Measurements from ENCODE around the gene GALNTL6.

GALNTL6 gene

DNA sequence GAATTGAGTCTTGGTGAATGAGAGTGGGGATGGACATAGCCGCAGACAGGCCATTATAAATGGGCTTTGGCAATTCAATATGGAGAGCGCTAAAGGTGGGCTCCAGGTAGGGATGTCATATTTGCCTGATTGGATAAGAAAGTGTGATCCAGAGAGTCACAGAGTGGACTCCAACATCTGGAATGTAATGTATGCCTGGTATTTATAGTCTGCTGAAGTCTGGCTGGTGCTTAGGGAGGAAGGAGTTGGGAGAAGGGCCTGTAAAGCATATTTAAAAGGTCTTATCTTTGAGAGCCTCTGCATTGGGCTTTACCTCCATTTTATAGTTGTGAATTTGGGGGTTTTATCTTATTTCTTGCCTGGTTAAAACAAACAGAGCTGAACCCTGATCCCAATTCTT lies 153.2 kb downstream of the GALNTL6 start:
- TF ChIP-seq, protein P1, sequence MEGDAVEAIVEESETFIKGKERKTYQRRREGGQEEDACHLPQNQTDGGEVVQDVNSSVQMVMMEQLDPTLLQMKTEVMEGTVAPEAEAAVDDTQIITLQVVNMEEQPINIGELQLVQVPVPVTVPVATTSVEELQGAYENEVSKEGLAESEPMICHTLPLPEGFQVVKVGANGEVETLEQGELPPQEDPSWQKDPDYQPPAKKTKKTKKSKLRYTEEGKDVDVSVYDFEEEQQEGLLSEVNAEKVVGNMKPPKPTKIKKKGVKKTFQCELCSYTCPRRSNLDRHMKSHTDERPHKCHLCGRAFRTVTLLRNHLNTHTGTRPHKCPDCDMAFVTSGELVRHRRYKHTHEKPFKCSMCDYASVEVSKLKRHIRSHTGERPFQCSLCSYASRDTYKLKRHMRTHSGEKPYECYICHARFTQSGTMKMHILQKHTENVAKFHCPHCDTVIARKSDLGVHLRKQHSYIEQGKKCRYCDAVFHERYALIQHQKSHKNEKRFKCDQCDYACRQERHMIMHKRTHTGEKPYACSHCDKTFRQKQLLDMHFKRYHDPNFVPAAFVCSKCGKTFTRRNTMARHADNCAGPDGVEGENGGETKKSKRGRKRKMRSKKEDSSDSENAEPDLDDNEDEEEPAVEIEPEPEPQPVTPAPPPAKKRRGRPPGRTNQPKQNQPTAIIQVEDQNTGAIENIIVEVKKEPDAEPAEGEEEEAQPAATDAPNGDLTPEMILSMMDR (conservative IDR thresholded peaks at IDR 0.05; ENCODE audit: control insufficient read depth, insufficient read depth, low read depth, low read length): no peak
- no peak for DNase-seq (ENCODE audit: low read depth)
- H3K4me3 ChIP-seq (ENCODE audit: control insufficient read depth, low read depth, low read length): no peak overlapping the region

DNA sequence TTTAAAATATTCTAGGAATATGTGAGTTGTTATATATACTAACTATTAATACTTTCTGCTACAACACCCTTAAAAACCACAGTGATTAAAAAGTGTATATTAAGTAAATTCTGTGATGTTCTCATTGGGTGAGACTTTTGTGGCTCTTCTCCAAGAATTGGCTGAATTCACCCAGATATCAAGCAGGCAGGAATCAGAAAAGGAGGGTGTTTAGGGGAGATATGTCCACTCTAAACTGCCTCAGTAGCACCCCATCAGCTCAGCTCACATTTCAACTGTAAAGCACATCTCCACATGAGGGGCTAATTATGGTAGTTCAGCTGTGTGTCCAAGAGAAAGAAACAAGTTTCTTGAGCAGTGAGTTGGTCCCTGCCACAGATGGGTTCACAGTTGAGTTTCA lies 165.0 kb downstream of the GALNTL6 start:
- no peak for DNase-seq (ENCODE audit: low read depth)
- no peak overlapping the region for H3K4me3 ChIP-seq (ENCODE audit: control insufficient read depth, low read depth, low read length)
- TF ChIP-seq, protein P1 (conservative IDR thresholded peaks at IDR 0.05; ENCODE audit: control insufficient read depth, insufficient read depth, low read depth, low read length): no peak

DNA sequence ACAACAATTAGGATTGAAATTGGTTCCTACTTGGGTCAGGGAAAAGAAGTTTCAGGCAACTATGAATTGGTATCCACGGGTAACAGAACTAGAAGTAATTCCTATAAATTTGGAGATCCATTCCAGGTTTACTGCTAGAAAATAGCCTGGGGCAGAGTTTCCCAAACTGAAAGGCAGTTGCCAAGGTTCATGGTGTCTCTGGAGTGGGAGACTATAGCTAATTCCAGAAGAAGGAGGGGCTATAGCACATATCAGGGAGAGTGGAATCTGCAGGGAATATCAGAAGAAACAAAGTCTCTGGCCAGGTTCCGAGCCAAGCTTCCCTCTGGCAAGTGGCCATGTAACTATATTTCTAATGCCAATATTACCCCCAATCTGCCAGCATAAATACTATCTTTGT lies 166.3 kb downstream of the GALNTL6 start:
- no peak for DNase-seq (ENCODE audit: low read depth)
- TF ChIP-seq, protein P1 (conservative IDR thresholded peaks at IDR 0.05; ENCODE audit: control insufficient read depth, insufficient read depth, low read depth, low read length): no peak
- H3K4me3 ChIP-seq (ENCODE audit: control insufficient read depth, low read depth, low read length): no peak overlapping the region

DNA sequence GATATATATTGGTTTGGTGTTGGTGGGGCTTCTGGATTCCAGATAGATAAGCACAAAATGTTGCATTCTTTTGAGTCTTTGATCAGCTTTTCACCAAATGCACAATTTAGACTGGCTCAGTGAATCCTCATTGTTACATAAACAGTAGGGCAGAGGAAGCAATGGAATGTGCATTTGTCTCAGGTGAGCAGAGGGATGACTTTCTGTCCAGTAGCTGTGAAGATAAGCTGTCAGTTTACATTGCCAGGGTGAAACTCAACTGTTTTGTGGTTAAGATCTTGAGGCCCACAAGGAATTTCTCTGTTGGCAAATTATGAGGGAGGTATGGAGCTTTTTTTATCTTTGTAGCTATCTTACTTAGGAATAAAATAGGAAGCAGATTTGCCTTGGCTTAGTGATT lies 168.0 kb downstream of the GALNTL6 start:
- no peak overlapping the region for H3K4me3 ChIP-seq (ENCODE audit: control insufficient read depth, low read depth, low read length)
- TF ChIP-seq, protein P1 (conservative IDR thresholded peaks at IDR 0.05; ENCODE audit: control insufficient read depth, insufficient read depth, low read depth, low read length): no peak
- DNase-seq (ENCODE audit: low read depth): no peak

DNA sequence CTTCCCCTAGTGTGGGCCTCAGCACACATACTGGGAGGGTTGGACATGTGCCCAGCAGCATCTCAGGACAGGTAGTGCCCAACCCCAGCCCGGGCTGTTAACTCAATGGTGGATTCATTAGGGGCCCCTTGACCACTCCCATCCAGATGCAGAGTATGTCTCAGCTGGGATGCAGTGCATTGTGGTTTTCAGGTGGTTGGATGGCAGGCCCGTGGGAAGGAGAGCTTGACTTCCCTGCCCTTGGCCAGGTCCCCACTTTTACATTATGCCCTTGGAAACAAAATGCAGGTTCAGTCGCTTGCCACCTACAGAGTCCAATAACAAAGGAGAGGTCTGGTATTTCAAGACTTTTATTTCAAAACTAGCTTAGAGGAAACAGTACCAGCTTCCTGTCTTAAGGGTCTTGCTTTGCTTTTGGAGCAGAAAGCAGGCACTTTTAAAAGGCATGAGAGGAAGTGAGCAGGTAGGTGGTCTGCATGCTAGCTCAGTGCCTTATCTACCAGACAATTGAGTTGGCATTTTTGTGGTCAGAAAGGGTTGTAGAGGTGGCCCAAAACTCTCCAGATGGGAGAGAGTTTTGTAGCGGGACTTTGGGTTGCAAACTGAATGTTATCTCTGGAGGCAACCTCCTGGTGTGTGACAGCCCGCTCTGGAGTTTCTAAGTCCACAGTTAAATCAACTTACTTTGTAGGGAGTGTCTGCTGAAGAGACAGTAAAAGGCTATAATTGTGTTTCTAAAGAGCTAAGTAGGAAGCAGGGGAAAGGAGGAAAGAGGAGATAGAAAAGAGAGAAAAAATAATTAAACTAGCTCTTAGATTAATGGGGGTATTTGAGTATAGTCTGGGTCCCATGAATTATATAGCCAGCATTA lies 171.0 kb downstream of the GALNTL6 start:
- TF ChIP-seq, protein P1 (conservative IDR thresholded peaks at IDR 0.05; ENCODE audit: control insufficient read depth, insufficient read depth, low read depth, low read length): no peak

DNA sequence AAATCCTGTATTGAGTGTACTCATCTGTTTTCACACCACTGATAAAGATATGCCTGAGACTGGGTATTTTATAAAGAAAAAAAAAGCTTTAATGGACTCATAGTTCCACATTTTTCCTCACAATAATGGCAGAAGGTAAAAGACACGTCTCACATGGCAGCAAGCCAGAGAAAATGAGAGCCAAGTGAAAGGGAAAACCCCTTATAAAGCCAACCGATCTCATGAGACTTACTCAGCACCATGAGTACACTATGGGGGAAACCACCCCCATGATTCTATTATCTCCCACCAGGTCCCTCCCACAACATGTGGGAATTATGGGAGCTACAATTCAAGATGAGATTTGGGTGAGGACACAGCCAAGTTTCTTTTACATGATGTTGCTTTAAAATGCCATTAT lies 171.9 kb downstream of the GALNTL6 start:
- TF ChIP-seq, protein P1 (conservative IDR thresholded peaks at IDR 0.05; ENCODE audit: control insufficient read depth, insufficient read depth, low read depth, low read length): no peak
- peak; percentile 1 for DNase-seq (ENCODE audit: low read depth)
- H3K4me3 ChIP-seq (ENCODE audit: control insufficient read depth, low read depth, low read length): no peak overlapping the region

More for the DNA sequence above, 171.0 kb downstream of the GALNTL6 start:
- no peak overlapping the region for H3K4me3 ChIP-seq (ENCODE audit: control insufficient read depth, low read depth, low read length)
- DNase-seq (ENCODE audit: low read depth): no peak
